PC-3 (cell line): ENCODE data around the gene MIPOL1. TPM values are rescaled to one million over a fixed set of nuclear protein-coding genes. Genes with fewer than 3 reads are reported as not detected.

Experiments used
- ATAC-seq: fragments of 200-7000 bp; cut with Tn5 transposase; 2 replicates; pipeline ENCODE4 v1.9.1; 2020; ENCODE audit warnings: mild to moderate bottlenecking, moderate library complexity
- BruUV-seq: library from RNA; stranded (reverse); fragments of 400-500 nt; replicated peaks from 2 replicates; lab custom pipeline; 2021; lab: Mats Ljungman, UMichigan
- CTCF ChIA-PET: fragments of 300-600 bp; sonication (Branson Sonifier 250); formaldehyde crosslinking; loops from one replicate; lab custom pipeline; 2022; ENCODE audit warnings: antibody characterized with exemption; lab: Charles Lee
- POLR2A ChIA-PET: fragments of 300-600 bp; sonication (Branson Sonifier 250); formaldehyde crosslinking; loops from one replicate; lab custom pipeline; 2022; ENCODE audit warnings: antibody characterized with exemption; ENCODE audit not compliant: unreplicated experiment; lab: Charles Lee
- DNase-seq: peaks from one replicate; pipeline ENCODE4 v3.0.0-alpha.2; 2015
- H2AFZ ChIP-seq: fragments of 300-600 bp; sonication (generic); 2 replicates; pipeline ENCODE4 v1.6.0; 2016; ENCODE audit warnings: antibody characterized with exemption, low read length
- H3F3A ChIP-seq: fragments of 300-600 bp; sonication (generic); one replicate; pipeline ENCODE4 v1.6.0; 2017; ENCODE audit warnings: antibody characterized with exemption, low read length, control low read depth, mild to moderate bottlenecking; ENCODE audit not compliant: unreplicated experiment
- H3K27ac ChIP-seq: fragments of 300-600 bp; sonication (generic); 2 replicates; pipeline ENCODE4 v1.5.1; 2016; ENCODE audit warnings: mild to moderate bottlenecking, low read length
- H3K27me3 ChIP-seq: fragments of 300-600 bp; sonication (generic); 2 replicates; pipeline ENCODE4 v1.6.1; 2016; ENCODE audit warnings: low read length, mixed read lengths
- H3K36me3 ChIP-seq: fragments of 300-600 bp; sonication (generic); 2 replicates; pipeline ENCODE4 v1.6.1; 2016; ENCODE audit warnings: low read depth, mixed run types, low read length, mixed read lengths
- H3K4me1 ChIP-seq: fragments of 300-600 bp; sonication (generic); 2 replicates; pipeline ENCODE4 v1.5.1; 2016; ENCODE audit warnings: low read length; ENCODE audit not compliant: insufficient read depth
- H3K4me2 ChIP-seq: fragments of 300-600 bp; sonication (generic); 2 replicates; pipeline ENCODE4 v1.6.0; 2016; ENCODE audit warnings: low read length
- H3K4me3 ChIP-seq: fragments of 300-600 bp; sonication (generic); 2 replicates; pipeline ENCODE4 v1.5.1; 2016; ENCODE audit warnings: mild to moderate bottlenecking, low read length, mixed read lengths
- H3K79me2 ChIP-seq: fragments of 300-600 bp; sonication (generic); 2 replicates; pipeline ENCODE4 v1.6.1; 2017; ENCODE audit warnings: low read length, mixed read lengths
- H3K9ac ChIP-seq: fragments of 300-600 bp; sonication (generic); 2 replicates; pipeline ENCODE4 v1.6.0; 2016; ENCODE audit warnings: mild to moderate bottlenecking, low read length
- H3K9me2 ChIP-seq: fragments of 300-600 bp; sonication (generic); replicated peaks from 2 replicates; pipeline ENCODE4 v1.6.1; 2016; ENCODE audit warnings: mixed run types, low read length, mixed read lengths
- H3K9me3 ChIP-seq: fragments of 300-600 bp; sonication (generic); 2 replicates; pipeline ENCODE4 v1.6.1; 2016; ENCODE audit warnings: low read length, mixed read lengths
- H4K20me1 ChIP-seq: fragments of 300-600 bp; sonication (generic); 2 replicates; pipeline ENCODE4 v1.6.1; 2016; ENCODE audit warnings: low read length, mixed read lengths
- CTCF ChIP-seq: fragments of 300-600 bp; sonication (generic); conservative IDR thresholded peaks from 2 replicates; pipeline ENCODE4 v1.5.1; 2017; ENCODE audit warnings: antibody characterized with exemption, low read depth, mild to moderate bottlenecking, low read length
- EZH2 ChIP-seq: fragments of 300-600 bp; sonication (generic); IDR thresholded peaks from one replicate; pipeline ENCODE4 v1.6.1; 2017; ENCODE audit warnings: antibody characterized with exemption, mild to moderate bottlenecking, low read length; ENCODE audit not compliant: unreplicated experiment
- EZH2phosphoT487 ChIP-seq: fragments of 300-600 bp; sonication (generic); IDR thresholded peaks from 2 replicates; pipeline ENCODE4 v1.6.1; 2018; ENCODE audit warnings: mild to moderate bottlenecking, antibody characterized with exemption, low read length, borderline replicate concordance
- intact Hi-C: fragments of 100-400 bp; cut with micrococcal nuclease; formaldehyde crosslinking; loops from 2 replicates; pipeline ENCODE4 v1.9.0; 2023
- total RNA-seq: library from RNA; depleted of rRNA; stranded (reverse); fragments of >200 nt; gene quantifications from 2 replicates; pipeline ENCODE4 v1.2.3, GENCODE V29; 2014

The MIPOL1 gene
- total RNA-seq, 1 experiment from 2014 or later: 22.5 TPM

GRCh38 chr14:37470251-37470650 is 272.5 kb downstream of the MIPOL1 start:
- Histone ChIP-seq H2AFZ (no peak overlapping the region), H3K79me2 (no peaks in the 10 kb centered on the region), H3K9me3 (no peaks in the 10 kb centered on the region), H3K9me2 (no peaks in the 10 kb centered on the region), H3K9ac (no peak overlapping the region), H3K36me3 (no peaks in the 10 kb centered on the region), H3K4me1 (no peaks in the 10 kb centered on the region), H3K4me2 (no peak overlapping the region), H3F3A (peaks cover 4% of the 10 kb centered on the region), H3K27me3 (no peaks in the 10 kb centered on the region), H4K20me1 (no peaks in the 10 kb centered on the region), H3K27ac (no peak overlapping the region), H3K4me3 (no peak overlapping the region)
- ATAC-seq (no peak), DNase-seq (no peak)
- ChIA-PET CTCF (no interaction called here), POLR2A (no interaction called here)
- no TSS peak for BruUV-seq
- TF ChIP-seq CTCF (no peak), EZH2 (no peak), EZH2phosphoT487 (no peak)
- intact Hi-C loops: no loop called here

- Histone ChIP-seq H3K4me2 (no peak overlapping the region), H3K27me3 (no peaks in the 10 kb centered on the region), H3K9me2 (no peaks in the 10 kb centered on the region), H3K79me2 (no peaks in the 10 kb centered on the region), H3K36me3 (no peaks in the 10 kb centered on the region), H3K9me3 (no peaks in the 10 kb centered on the region), H3K27ac (no peak overlapping the region), H3K9ac (no peak overlapping the region), H4K20me1 (no peaks in the 10 kb centered on the region), H3K4me3 (no peak overlapping the region), H3F3A (no peaks in the 10 kb centered on the region), H2AFZ (no peak overlapping the region), H3K4me1 (no peaks in the 10 kb centered on the region)
- intact Hi-C loops: no loop called here
- DNase-seq (no peak), ATAC-seq (no peak)
- ChIA-PET CTCF (no interaction called here), POLR2A (no interaction called here)
- TF ChIP-seq CTCF (no peak), EZH2 (no peak), EZH2phosphoT487 (no peak)
- BruUV-seq: no TSS peak
These were observed 275.2 kb downstream of the MIPOL1 start for GRCh38 chr14:37472906-37473305.

- H3K9ac ChIP-seq: no peak overlapping the region
- no peaks in the 10 kb centered on the region for H3K36me3 ChIP-seq
- CTCF ChIA-PET: no interaction called here
- no peaks in the 10 kb centered on the region for H3K9me3 ChIP-seq
- H3K4me2 ChIP-seq: no peak overlapping the region
- H4K20me1 ChIP-seq: no peaks in the 10 kb centered on the region
- no peaks in the 10 kb centered on the region for H3K4me1 ChIP-seq
- ATAC-seq (no peak), DNase-seq (no peak)
- no peak overlapping the region for H3K4me3 ChIP-seq
- BruUV-seq: no TSS peak
- intact Hi-C loops: no loop called here
- no peak overlapping the region for H2AFZ ChIP-seq
- TF ChIP-seq CTCF (no peak), EZH2 (no peak), EZH2phosphoT487 (no peak)
- H3K79me2 ChIP-seq: no peaks in the 10 kb centered on the region
- H3F3A ChIP-seq: no peaks in the 10 kb centered on the region
- POLR2A ChIA-PET: no interaction called here
- H3K27ac ChIP-seq: no peak overlapping the region
- no peaks in the 10 kb centered on the region for H3K9me2 ChIP-seq
- H3K27me3 ChIP-seq: no peaks in the 10 kb centered on the region
These were observed 276.5 kb downstream of the MIPOL1 start for GRCh38 chr14:37474191-37474590.
